IPS-18c (cell line): ENCODE data around the gene NDUFS7.

Experiments
- H3K4me3 ChIP-seq: 2 replicates; pipeline ENCODE4 v1.7.0; 2013; ENCODE audit warnings: low read depth, mild to moderate bottlenecking, low read length, moderate library complexity; ENCODE audit not compliant: insufficient read depth
- H3K9me3 ChIP-seq: one replicate; pipeline ENCODE4 v1.6.1; 2013; ENCODE audit warnings: mild to moderate bottlenecking, low read length, moderate library complexity; ENCODE audit not compliant: control insufficient read depth, insufficient read depth

Gene NDUFS7

DNA sequence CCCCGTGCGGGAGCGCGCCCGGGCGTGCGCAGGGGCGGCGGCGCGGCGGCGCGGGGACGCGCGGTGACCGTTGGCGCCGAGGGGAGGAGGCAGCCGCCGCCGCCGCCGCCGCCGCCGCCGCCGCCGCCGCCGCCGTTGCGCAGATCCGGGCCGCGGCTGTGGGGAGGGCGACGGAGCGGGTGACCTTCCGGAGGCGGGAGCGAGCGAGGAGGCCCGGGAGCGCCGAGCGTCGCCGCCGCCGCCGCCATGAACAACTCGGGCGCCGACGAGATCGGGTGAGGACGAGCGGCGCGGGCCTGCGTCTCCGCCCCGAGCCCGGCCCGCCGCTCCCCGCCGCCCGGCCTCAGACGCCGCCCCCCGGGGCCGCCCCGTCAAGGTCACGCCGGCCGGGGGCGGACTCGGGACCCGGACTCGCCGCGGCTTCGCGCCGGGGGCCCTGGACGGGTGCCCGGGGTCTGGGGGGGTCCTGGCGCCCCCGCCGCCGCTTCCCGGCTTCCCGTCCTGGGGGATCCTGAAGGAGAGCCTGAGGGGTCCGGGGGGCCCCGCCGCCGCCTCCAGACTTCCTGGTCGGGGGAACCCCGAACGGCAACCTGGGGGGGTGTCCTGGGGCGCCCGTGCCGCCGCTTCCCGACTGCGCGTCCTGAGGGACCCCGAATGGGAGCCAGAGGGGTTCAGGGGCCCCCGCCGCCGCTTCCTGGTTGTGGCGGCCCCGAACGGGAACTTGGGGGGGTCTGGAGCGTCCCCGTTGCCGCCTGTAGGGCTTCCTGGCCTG lies 24.0 kb downstream of the NDUFS7 start, which contains the start of gene DAZAP1:
Gene DAZAP1 (plus strand): TSS at position 59 of the 772 bp plus-strand sequence. CDS start 188 bp downstream, at position 247.
- Histone ChIP-seq H3K9me3 (peaks cover 5% of the 10 kb centered on the region), H3K4me3 (peak within 1 kb of the TSS; percentile 82)

DNA sequence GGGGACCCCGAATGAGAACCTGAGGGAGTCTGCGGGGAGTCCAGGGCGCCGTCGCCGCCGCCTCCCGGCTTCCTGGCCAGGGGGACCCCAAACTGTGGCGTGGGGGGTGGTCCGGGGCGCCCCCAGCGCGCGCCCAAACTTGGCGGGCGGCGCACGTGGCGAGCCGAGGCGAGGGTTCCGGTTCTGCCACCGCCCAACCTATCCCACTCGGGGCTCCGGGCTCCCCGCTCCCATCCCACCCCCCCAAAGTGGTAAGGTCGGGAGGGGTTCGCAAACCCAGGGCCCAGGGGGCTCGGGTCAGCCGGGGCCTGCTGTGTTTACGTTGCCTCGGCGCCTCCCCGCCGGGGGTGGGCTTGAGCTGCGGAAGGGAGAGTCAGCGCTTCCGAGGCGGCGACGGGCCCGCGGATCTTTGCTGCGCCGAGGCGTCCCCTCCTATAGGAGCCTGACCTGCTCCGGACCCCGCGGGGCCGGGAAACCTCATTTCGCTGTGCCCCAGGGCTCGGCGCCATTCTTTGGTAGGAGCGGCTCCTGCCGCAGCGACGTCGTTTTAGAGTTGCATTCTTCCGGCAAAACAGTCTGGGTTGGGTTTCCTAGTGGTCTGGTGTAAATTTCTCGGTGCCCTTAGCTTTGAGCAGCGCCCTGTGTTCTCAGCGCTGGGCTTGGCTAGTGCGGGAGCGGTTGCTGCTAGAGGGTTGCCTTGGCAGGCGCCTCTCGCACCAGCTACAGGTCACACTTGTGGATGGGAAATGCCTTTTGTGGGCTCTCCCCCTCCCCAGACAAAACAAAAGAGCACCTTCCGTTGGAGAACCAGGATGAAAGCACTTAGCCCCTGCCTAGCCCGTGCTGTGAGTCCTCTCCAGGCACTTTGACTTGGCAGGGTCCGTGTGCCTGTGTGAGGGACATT lies 24.8 kb downstream of the NDUFS7 start:
- H3K9me3 ChIP-seq: peaks cover 5% of the 10 kb centered on the region
- H3K4me3 ChIP-seq: peak overlapping the region; percentile 82

- Histone ChIP-seq H3K9me3 (peaks cover 5% of the 10 kb centered on the region), H3K4me3 (peak overlapping the region; percentile 82)
Measured at GRCh38 chr19:1409204-1410005, 25.7 kb downstream of the NDUFS7 start.

DNA sequence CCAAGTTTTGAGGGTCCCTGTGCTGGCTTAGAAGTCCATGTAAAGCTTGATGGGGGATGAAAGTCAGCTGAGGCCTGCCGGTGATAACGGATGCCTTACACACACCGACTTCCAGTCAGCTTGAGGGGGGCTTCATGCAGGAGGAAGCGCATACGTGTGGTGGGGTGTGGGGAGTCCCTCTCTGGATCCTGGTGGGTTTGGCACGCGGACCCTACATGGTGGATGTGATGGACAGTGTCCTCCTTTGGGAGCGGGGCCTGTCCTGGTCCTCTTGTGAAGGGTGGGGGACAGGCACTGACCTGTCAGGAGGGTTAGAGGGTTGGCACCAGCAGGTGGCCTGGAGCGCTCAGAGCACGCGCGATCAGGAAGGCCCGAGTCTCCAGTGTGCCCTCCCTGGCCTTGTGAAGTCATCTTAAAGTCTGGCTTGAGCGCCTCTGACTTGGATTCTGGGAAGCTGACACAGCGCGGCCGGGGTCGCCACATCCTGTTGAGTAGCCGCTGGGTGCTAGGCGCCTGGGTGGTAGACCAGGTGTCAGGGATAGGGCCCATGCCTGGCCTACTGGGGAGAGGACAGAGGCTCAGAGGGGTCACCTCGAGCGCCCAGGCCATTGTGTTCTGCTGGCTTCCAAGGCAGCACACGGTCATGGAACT lies 26.6 kb downstream of the NDUFS7 start:
- Histone ChIP-seq H3K4me3 (no peak overlapping the region; the same call in 1 of the 2 replicates), H3K9me3 (peaks cover 5% of the 10 kb centered on the region)

DNA sequence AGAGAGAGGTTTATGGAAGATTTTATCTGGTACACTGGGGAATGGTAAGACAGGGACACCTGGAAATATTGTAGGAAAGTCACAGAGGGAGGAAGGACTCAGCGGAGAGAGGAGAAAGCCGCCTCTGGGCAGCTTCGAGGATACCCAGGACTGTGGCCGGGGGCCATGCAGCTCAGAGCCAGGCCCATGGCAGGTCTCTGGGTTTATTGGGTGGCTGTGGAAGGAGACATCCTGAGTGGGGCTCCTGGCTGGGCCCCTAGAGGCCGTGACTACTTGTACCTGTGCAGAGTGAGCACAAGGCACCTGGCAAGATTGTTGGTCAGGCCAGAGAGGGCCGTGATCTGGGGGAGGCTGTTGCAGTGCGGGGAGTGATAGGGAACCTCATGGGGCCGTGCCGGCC lies 27.1 kb downstream of the NDUFS7 start:
- H3K9me3 ChIP-seq: peaks cover 5% of the 10 kb centered on the region
- no peak overlapping the region for H3K4me3 ChIP-seq

- H3K9me3 ChIP-seq: peaks cover 5% of the 10 kb centered on the region
- no peak overlapping the region for H3K4me3 ChIP-seq
Measured at GRCh38 chr19:1411255-1412191, 27.8 kb downstream of the NDUFS7 start.

DNA sequence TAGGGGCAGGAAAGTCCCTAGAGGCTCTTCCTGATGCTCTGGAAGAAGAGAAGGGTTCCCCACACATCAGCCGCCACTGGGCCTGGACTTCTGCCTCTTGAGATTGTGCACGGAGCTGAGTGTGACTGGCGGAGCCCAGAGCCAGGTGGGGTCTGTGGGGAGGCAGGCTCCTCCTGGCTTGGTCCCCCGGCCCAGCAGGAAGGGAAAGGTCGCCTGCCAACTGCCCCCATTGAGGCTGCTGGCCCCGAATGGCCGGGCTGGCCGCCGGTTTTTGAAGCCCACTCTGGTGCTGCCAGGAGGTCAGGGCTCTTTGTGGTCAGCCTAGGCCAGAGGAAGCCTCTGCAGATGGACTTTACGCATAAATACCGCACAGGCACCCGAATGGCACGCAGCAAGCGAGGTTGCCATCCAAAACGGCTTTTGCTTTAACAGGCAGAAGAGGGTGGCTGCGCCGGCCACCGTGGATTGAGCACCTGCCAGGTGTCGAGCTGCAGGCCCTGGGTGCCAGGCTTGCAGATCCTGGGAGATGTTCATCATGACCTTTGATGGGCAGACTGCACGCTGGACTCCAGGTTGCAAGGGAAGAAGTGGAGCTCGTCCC lies 28.7 kb downstream of the NDUFS7 start:
- no peak overlapping the region for H3K4me3 ChIP-seq
- peaks cover 5% of the 10 kb centered on the region for H3K9me3 ChIP-seq

GRCh38 chr19:1412995-1413800 lies 29.5 kb downstream of the NDUFS7 start:
- peaks cover 4% of the 10 kb centered on the region for H3K9me3 ChIP-seq
- no peak overlapping the region for H3K4me3 ChIP-seq

GRCh38 chr19:1416014-1416841 lies 32.5 kb downstream of the NDUFS7 start:
- Histone ChIP-seq H3K9me3 (no peaks in the 10 kb centered on the region), H3K4me3 (no peak overlapping the region)

- H3K4me3 ChIP-seq: no peak overlapping the region
- H3K9me3 ChIP-seq: no peaks in the 10 kb centered on the region
Measured at GRCh38 chr19:1417145-1417544, 33.4 kb downstream of the NDUFS7 start.

GRCh38 chr19:1417681-1418495 lies 34.2 kb downstream of the NDUFS7 start:
- Histone ChIP-seq H3K9me3 (no peaks in the 10 kb centered on the region), H3K4me3 (no peak overlapping the region)

GRCh38 chr19:1418496-1418775 lies 34.7 kb downstream of the NDUFS7 start:
- Histone ChIP-seq H3K4me3 (no peak overlapping the region), H3K9me3 (no peaks in the 10 kb centered on the region)

GRCh38 chr19:1418951-1419738 lies 35.4 kb downstream of the NDUFS7 start:
- Histone ChIP-seq H3K4me3 (no peak overlapping the region), H3K9me3 (no peaks in the 10 kb centered on the region)
